Neural progenitor cell (in vitro differentiated cells): Measurements from ENCODE around the gene RAI1. TPM values are rescaled to one million over a fixed set of nuclear protein-coding genes. Genes with fewer than 3 reads are reported as not detected.

Experiments used
- DNase-seq: peaks from one replicate; pipeline ENCODE4 v3.0.0-alpha.2; 2016; ENCODE audit warnings: low spot score
- H2AFZ ChIP-seq: fragments of 200-600 bp; sonication (generic); replicated peaks from 2 replicates; pipeline ENCODE4 v1.6.1; 2016; ENCODE audit warnings: antibody characterized with exemption
- H3F3A ChIP-seq: fragments of 200-600 bp; sonication (generic); 2 replicates; pipeline ENCODE4 v1.6.1; 2016; ENCODE audit warnings: antibody characterized with exemption, low read depth
- H3K27ac ChIP-seq: fragments of 200-600 bp; sonication (generic); 2 replicates; pipeline ENCODE4 v1.5.1; 2016; ENCODE audit warnings: mild to moderate bottlenecking
- H3K27me3 ChIP-seq: fragments of 200-600 bp; sonication (generic); 2 replicates; pipeline ENCODE4 v1.6.1; 2016; ENCODE audit warnings: mild to moderate bottlenecking, moderate library complexity
- H3K36me3 ChIP-seq: fragments of 200-600 bp; sonication (generic); 2 replicates; pipeline ENCODE4 v1.5.1; 2016
- H3K4me1 ChIP-seq: fragments of 200-600 bp; sonication (generic); 2 replicates; pipeline ENCODE4 v1.6.1; 2016; ENCODE audit warnings: mixed run types
- H3K4me2 ChIP-seq: fragments of 200-600 bp; sonication (generic); 2 replicates; pipeline ENCODE4 v1.6.1; 2016
- H3K4me3 ChIP-seq: fragments of 200-600 bp; sonication (generic); 2 replicates; pipeline ENCODE4 v1.5.1; 2016
- H3K79me2 ChIP-seq: fragments of 200-600 bp; sonication (generic); 2 replicates; pipeline ENCODE4 v1.6.1; 2016; ENCODE audit warnings: low read depth
- H3K9ac ChIP-seq: fragments of 200-600 bp; sonication (generic); 2 replicates; pipeline ENCODE4 v1.6.1; 2016
- H3K9me3 ChIP-seq: fragments of 200-600 bp; sonication (generic); 2 replicates; pipeline ENCODE4 v1.5.1; 2016; ENCODE audit warnings: low read depth
- H4K20me1 ChIP-seq: fragments of 200-600 bp; sonication (generic); 2 replicates; pipeline ENCODE4 v1.6.1; 2016; ENCODE audit warnings: low read depth
- H3K27ac Mint-ChIP-seq: 3 replicates; pipeline ENCODE4 v1.8.0; 2021; ENCODE audit warnings: mixed read lengths
- H3K27me3 Mint-ChIP-seq: 2 replicates; pipeline ENCODE4 v1.8.0; 2022; ENCODE audit warnings: low read depth, mild to moderate bottlenecking, inconsistent platforms, moderate library complexity, mixed read lengths; ENCODE audit not compliant: insufficient read depth
- H3K36me3 Mint-ChIP-seq: 3 replicates; pipeline ENCODE4 v1.8.0; 2021; ENCODE audit warnings: mixed read lengths
- H3K4me1 Mint-ChIP-seq: 3 replicates; pipeline ENCODE4 v1.8.0; 2021; ENCODE audit warnings: mixed read lengths
- H3K4me3 Mint-ChIP-seq: 3 replicates; pipeline ENCODE4 v1.8.0; 2021; ENCODE audit warnings: mild to moderate bottlenecking, moderate library complexity, mixed read lengths
- H3K9me3 Mint-ChIP-seq: 3 replicates; pipeline ENCODE4 v1.8.0; 2020; ENCODE audit warnings: mixed read lengths
- EZH2 ChIP-seq: fragments of 200-600 bp; sonication (generic); IDR thresholded peaks from 2 replicates; pipeline ENCODE4 v1.6.1; 2017; ENCODE audit warnings: antibody characterized with exemption, mild to moderate bottlenecking, moderate library complexity
- EZH2phosphoT487 ChIP-seq: fragments of 200-600 bp; sonication (generic); IDR thresholded peaks from 2 replicates; pipeline ENCODE4 v1.6.1; 2017; ENCODE audit warnings: antibody characterized with exemption
- total RNA-seq: library from RNA; depleted of rRNA; stranded (reverse); fragments of >200 nt; gene quantifications from 2 replicates; pipeline ENCODE4 v1.2.3, GENCODE V29; 2015; ENCODE audit warnings: low replicate concordance
- TF ChIP-seq, protein P1 (sequence below): fragments of 200-600 bp; sonication (generic); IDR thresholded peaks from 2 replicates; pipeline ENCODE4 v1.5.1; 2017; ENCODE audit warnings: antibody characterized with exemption, mild to moderate bottlenecking

Gene RAI1
- total RNA-seq, 1 donor from 2014 or later, result 27.4 TPM

DNA sequence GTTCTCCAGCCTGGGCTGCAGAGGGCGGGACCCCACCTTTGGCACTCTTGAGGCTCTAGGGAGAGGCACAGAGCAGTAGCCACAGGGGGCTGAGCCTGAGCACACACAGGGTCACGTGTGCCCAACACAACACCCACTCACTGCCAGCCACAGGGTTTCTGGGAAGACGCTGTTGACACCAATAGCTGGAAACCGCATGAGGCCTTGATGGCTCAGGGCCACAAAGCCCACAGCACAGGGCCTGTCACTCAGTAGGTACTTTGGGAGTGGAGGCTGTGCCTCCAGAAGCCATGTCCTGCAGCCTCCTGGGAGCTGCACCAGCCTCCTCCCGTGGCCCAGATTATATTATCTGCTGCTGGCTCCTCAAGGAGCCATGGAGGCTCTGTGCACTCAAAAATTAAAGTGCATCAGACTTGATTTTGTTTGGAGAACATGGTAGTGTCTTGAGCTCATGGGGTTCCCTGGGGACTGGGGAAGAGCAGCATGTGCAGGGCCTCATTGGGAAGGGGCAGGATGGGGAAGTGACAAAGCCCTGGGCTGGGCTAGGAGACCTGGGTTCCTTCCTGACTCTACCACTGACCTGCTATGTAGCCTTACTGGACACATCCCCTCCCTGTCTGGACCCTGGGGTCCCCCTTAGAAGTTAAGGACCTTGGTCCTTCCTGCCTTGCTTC, 168.0 kb downstream of the RAI1 start:
- Histone ChIP-seq H3K9ac (no peak overlapping the region), H3K4me2 (no peak overlapping the region), H3K4me3 (no peak overlapping the region), H3K27ac (no peak overlapping the region), H3K36me3 (no peaks in the 10 kb centered on the region), H3K9me3 (no peaks in the 10 kb centered on the region), H3F3A (peaks cover 8% of the 10 kb centered on the region), H3K4me1 (peaks cover 62% of the 10 kb centered on the region), H3K27me3 (no peaks in the 10 kb centered on the region), H4K20me1 (no peaks in the 10 kb centered on the region), H2AFZ (no peak overlapping the region), H3K79me2 (no peaks in the 10 kb centered on the region)
- Mint-ChIP-seq H3K27ac (no peak overlapping the region), H3K4me3 (no peak overlapping the region), H3K36me3 (no peaks in the 10 kb centered on the region), H3K27me3 (peaks cover 3% of the 10 kb centered on the region), H3K4me1 (peaks cover 69% of the 10 kb centered on the region), H3K9me3 (no peaks in the 10 kb centered on the region)
- no peak for DNase-seq
- TF ChIP-seq, protein P1, sequence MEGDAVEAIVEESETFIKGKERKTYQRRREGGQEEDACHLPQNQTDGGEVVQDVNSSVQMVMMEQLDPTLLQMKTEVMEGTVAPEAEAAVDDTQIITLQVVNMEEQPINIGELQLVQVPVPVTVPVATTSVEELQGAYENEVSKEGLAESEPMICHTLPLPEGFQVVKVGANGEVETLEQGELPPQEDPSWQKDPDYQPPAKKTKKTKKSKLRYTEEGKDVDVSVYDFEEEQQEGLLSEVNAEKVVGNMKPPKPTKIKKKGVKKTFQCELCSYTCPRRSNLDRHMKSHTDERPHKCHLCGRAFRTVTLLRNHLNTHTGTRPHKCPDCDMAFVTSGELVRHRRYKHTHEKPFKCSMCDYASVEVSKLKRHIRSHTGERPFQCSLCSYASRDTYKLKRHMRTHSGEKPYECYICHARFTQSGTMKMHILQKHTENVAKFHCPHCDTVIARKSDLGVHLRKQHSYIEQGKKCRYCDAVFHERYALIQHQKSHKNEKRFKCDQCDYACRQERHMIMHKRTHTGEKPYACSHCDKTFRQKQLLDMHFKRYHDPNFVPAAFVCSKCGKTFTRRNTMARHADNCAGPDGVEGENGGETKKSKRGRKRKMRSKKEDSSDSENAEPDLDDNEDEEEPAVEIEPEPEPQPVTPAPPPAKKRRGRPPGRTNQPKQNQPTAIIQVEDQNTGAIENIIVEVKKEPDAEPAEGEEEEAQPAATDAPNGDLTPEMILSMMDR, result no peak
- TF ChIP-seq EZH2 (no peak), EZH2phosphoT487 (no peak)

GRCh38 chr17:17849845-17850373, 168.7 kb downstream of the RAI1 start:
- Histone ChIP-seq H2AFZ (no peak overlapping the region), H3K4me2 (peak overlapping the region; percentile 39), H3K9ac (no peak overlapping the region), H3K27me3 (no peaks in the 10 kb centered on the region), H3K9me3 (no peaks in the 10 kb centered on the region), H3K4me3 (no peak overlapping the region), H3K79me2 (no peaks in the 10 kb centered on the region), H3F3A (peaks cover 8% of the 10 kb centered on the region), H3K27ac (no peak overlapping the region), H3K36me3 (no peaks in the 10 kb centered on the region), H3K4me1 (peaks cover 65% of the 10 kb centered on the region), H4K20me1 (no peaks in the 10 kb centered on the region)
- peaks cover 73% of the 10 kb centered on the region for H3K4me1 Mint-ChIP-seq
- peak; percentile 58 for DNase-seq
- no peak for TF ChIP-seq EZH2
- no peak for TF ChIP-seq EZH2phosphoT487
- TF ChIP-seq, protein P1, result no peak
- H3K4me3 Mint-ChIP-seq, result peak overlapping the region; percentile 35
- no peaks in the 10 kb centered on the region for H3K9me3 Mint-ChIP-seq
- no peak overlapping the region for H3K27ac Mint-ChIP-seq
- H3K27me3 Mint-ChIP-seq, result peaks cover 3% of the 10 kb centered on the region
- no peaks in the 10 kb centered on the region for H3K36me3 Mint-ChIP-seq

DNA sequence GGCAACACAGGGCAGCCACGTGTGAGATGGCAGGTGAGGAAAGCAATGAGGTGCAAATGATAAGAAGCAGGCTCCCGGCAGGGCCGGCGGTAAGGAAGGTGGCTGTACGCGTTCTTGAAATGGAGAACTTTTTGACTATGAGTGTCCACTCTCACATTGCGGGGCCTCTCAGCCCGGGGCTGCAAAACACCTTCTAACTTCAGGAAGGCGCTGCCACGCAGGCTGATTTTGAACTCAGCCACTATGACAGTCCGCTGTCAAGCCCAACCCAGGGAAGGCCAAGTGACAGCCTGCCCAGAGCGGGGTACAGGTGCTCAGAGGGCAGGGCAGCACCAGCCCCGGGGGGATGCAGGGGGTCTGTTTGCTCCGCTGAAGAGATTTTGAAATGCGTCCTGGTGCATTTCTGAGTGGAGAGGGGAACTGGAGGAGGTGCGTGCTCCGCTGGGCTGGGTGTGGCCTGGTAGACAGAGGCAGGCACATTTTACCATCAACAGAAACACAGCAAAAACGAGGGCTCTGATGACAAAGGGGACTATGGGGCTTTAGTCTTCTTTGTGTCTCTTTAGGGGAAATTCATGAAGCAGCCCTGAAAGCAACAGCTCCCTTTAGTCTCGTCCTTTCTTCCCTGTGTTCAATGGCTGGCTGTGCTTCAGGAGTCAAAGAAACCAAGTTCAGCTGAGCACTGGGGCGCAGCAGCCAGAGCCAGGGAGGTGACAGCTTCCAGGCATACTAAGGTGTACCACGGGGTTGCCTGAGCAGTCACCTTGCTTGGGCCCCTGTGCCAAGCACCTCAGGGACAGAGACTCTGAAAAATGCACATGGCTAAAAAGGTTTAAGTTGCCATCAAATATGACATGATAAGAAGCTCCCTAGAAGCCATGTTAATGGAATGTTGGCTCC, 170.1 kb downstream of the RAI1 start:
- TF ChIP-seq EZH2phosphoT487, result no peak
- peak overlapping the region; percentile 88 for H3K27ac Mint-ChIP-seq
- H3K36me3 Mint-ChIP-seq, result no peaks in the 10 kb centered on the region
- H3K9me3 Mint-ChIP-seq, result no peaks in the 10 kb centered on the region
- Histone ChIP-seq H2AFZ (no peak overlapping the region), H3K4me1 (peaks cover 72% of the 10 kb centered on the region), H4K20me1 (no peaks in the 10 kb centered on the region), H3K4me2 (no peak overlapping the region), H3K79me2 (no peaks in the 10 kb centered on the region), H3F3A (peaks cover 14% of the 10 kb centered on the region), H3K9ac (no peak overlapping the region), H3K9me3 (no peaks in the 10 kb centered on the region), H3K4me3 (no peak overlapping the region), H3K27me3 (no peaks in the 10 kb centered on the region), H3K27ac (no peak overlapping the region), H3K36me3 (no peaks in the 10 kb centered on the region)
- H3K27me3 Mint-ChIP-seq, result peaks cover 7% of the 10 kb centered on the region
- DNase-seq, result no peak
- H3K4me1 Mint-ChIP-seq, result peaks cover 79% of the 10 kb centered on the region
- H3K4me3 Mint-ChIP-seq, result no peak overlapping the region
